Activated CD4-positive, alpha-beta T cell treated with anti-CD3 and anti-CD28 coated beads, Interleukin-2, amount 50 U/mL, for 24 hours (primary cell): ENCODE data around the gene PLA2G12B.
"Not testable (repeated sequence)": the region's sequence is repeated elsewhere in the genome, so short reads cannot be mapped to it uniquely, and the experiment has no call there.

Source experiments
- DNase-seq, 2 donors: peaks; one replicate each; pipeline ENCODE4 v3.0.0-alpha.2; 2020; ENCODE audit warnings: low read depth in 1 of 2, low spot score in 1 of 2

PLA2G12B gene, protein sequence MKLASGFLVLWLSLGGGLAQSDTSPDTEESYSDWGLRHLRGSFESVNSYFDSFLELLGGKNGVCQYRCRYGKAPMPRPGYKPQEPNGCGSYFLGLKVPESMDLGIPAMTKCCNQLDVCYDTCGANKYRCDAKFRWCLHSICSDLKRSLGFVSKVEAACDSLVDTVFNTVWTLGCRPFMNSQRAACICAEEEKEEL

DNA sequence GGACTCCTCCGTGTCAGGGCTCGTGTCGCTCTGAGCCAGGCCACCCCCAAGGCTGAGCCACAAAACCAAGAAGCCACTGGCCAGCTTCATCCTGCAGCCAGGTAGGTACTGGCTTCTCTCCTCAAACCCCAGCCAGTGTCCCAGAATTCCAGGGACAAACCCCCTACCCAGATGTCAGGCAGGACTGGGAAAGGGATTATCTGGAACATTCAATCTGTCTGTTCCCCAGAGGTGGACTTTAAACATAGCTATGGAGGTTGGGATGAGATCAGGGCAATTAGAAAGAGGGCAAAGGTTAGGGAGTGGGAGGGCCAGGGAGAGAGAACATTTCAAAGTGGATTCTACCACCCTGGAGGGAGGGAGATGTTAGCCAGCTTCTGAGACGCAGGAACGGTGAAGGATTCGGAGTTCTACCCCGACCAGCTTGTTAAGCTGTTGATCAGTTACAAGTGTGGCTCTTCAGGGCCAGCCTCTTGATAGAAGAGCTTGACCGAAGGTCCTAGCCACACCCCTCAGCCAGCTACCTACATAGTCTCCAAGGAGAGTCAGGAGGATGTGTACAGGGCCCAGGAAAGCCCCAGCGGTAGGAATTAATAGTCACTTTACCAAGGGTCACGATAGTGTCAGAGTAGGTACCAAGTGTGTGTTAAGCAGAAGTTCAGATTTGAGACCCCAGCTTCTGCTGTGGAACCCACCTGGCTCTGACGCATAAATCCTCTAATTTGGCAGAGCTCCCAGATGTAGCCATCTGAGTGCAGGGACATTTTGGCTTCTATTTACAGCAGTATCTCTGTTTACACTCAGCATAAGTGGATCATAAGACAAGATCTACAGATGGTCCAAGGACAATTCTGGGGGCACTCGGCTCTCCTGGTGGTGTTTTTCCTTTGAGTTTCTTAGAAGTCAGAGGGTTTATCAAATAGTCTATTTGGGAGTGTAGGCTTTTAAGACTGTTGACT lies at the start of gene PLA2G12B:
TSS of gene PLA2G12B (minus strand) at position 211 of the 959 bp plus-strand sequence. CDS start at position 90, 121 bp downstream.
- no peak for DNase-seq

DNA sequence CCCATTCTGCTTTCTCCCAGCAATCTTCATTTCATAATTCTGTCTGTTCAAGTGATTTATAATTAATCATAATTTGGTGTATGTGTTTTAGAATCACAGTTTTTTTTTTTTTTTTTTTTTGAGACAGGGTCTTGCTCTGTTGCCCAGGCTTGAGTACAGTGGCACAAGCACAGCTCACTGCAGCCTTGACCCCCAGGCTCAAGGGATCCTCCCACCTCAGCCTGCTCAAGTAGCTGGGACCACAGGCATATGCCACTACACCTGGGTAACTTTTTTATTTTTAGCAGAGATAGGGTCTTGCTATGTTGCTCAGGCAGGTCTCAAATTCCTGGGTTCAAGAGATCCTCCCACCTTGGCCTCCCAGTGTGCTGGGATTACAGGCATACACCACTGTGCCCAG lies 49.2 kb upstream of the PLA2G12B start:
- DNase-seq = no peak

DNA sequence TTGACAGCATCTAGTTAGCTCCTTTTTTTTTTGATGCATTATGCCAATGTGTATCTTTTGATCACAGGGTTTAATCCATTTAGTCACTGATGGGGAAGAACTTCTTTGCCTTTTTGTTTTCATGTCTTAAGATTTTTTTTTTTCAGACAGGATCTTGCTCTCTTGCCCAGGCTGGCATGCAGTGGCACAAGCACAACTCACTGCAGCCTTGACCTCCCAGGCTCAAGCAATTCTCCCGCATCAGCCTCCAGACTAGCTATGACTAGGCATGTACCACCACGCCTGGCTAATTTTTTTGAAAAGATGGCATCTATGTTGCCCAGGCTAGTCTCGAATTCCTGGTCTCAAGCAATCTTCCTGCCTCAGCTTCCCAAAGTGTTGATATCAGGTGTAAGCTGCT lies 46.4 kb upstream of the PLA2G12B start:
- DNase-seq = no peak

DNA sequence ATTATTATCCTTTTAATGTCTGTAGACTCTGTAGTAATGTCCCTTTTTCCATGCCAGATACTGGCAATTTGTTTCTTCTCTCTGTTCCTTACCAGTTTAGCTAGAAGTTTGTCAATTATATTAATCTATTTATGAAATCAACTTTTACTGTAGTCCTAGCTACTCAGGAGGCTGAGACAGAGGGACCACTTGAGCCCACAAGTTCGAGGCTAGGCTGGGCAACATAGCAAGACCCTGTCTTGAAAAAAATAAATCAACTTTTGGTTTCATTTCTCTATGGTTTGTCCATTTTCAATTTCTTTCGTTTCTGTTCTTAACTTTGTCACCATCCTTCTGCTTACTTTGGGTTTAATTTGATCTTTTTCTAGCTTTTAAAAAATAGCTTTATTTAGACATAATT lies 42.5 kb upstream of the PLA2G12B start:
- no peak for DNase-seq

DNA sequence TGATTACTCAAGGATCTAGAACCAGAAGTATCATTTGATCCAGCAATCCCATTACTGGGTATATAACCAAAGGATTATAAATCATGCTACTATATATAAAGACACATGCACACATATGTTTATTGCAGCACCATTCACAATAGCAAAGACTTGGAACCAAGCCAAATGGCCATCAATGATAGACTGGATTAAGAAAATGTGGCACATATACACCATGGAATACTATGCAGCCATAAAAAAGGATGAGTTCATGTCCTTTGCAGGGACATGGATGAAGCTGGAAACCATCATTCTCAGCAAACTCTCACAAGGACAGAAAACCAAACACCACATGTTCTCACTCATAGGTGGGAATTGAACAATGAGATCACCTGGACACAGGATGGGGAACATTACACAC lies 40.9 kb upstream of the PLA2G12B start:
- DNase-seq = not testable (repeated sequence)

DNA sequence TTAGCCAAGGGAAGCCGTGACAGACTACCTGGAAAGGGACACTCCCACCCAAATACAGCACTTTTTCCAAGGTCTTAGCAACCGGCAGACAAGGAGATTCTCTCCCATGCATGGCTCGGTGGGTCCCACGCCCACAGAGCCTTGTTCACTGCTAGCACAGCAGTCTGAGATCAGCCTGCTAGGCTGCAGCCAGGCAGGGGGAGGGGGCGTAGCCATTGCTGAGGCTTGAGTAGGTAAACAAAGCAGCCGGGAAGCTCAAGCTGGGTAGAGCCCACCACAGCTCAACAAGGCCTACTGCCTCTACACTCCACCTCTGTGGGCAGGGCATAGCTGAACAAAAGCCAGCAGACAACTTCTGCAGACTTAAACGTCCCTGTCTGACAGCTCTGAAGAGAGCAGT lies 35.2 kb upstream of the PLA2G12B start:
- DNase-seq = not testable (repeated sequence)

DNA sequence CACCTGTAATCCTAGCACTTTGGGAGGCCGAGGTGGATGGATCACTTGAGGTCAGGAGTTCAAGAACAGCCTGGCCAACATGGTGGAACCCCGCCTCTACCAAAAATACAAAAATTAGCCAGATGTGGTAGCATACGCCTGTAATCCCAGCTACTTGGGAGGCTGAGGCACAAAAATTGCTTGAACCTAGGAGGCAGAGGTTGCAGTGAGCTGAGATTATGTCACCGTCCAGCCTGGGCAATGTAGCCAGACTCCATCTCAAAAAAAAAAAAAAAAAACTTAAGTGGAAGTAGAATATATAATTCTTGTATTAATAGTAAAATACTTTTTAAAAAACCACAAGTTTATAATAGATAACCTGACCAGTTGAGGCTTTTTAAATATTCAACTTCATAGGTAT lies 30.0 kb upstream of the PLA2G12B start:
- DNase-seq = not testable (repeated sequence)

DNA sequence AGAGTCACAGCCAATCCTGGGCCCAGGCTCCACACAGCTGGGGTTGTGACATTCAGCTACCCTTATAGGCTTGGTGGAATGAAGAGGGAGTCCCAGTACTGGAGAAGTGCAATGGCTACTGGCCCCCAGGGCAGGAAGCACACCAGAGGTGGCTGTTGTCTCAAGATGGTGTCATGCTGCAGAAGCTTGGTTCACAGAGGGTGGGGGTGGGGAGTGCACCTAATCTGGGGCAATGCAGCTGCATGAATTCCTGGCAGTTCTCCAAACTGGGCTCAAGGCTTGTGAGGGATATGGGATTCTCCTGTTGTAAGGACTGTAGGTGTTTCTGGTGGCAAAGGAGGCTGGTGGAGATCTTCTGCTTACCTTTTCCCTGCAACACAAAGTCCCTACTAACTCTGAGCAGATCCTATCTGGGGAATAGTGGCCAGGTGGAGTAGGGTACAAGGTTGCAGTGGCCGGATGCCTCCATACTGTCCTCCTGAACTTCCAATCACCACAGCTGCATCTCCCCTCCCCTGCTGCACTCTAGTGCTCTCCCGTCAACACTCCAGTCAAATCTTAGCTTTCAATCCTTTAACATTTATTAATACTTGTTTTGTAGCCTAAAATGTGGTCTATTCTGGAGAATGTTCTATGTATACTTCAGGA lies 27.4 kb upstream of the PLA2G12B start:
- DNase-seq = no peak

DNA sequence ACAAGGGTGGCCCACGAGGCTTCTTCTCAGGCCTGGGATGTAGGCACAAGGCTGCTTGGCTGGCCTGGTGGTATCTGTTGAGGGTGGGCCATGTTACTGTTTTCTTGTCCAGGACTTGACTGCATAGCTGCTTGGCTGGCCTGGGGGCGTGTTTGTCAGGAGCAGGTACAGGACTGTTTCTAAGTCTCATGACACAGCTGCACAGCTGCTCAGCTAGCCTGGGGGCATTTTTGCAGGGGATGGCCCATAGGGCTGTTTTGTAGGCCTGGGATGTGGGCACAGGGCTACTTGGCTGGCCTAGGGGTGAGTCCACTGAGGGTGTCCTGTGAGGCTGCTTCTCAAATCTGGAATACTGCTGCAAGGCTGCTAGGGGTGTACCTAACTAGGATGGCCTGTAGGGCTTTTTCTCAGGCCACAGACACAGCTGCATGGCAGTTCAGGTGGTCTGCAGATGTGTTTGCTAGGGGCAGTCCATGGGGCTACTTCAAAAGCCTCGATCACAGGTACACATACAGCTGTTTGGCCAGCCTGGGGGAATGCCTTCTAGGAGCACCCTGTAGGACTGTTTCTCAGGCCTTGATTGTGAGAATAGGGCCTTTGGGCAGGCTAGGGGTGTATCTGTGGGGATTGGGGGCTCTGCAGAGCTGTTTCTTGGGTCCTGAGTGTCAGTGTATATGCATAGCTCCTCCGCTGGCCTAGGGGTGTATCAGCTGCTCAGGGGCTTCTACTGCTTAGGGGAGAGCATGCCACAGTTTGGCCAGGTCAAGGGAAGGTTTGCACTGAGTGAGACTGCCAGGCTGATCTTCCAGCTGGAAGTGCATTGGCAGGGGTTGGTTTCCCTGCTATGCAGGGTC lies 26.6 kb upstream of the PLA2G12B start:
- DNase-seq = no peak

DNA sequence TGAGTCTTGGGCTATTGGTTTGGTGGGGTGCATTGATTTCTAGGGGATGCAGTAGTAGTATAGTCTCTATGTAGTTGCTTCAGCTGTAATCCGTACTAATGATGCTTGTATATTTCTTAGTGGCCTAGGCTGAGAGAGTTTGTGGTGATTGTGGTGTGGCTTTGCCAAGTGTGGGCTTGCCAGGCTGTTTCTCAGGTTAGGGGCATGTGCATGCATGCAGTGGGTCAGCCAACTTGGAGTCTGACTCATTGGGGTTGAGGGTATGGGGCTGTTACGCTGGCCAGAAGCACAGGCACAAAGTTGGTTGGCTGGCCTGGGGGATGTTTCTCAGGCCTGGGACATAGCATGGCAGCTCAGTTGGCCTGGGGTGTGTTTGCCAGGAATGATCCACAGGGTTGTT lies 25.7 kb upstream of the PLA2G12B start:
- no peak for DNase-seq

DNA sequence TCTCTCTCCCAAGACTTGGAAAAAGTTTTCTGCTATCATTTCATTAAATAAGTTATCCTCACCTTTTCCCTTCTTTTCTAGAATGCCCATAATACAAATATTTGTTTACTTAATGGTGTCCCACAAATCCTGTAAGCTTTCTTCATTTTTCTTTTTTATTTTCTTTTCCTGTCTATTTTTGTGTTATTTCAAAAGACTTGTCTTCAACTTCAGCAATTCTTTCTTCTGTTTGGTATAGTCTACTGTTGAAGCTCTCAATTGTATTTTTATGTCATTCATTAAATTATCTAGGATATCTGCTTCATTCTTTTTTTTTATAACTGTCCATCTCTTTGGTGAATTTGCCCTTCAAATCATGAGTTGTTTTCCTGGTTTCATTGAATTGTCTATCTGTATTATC lies 25.1 kb upstream of the PLA2G12B start:
- DNase-seq = no peak

DNA sequence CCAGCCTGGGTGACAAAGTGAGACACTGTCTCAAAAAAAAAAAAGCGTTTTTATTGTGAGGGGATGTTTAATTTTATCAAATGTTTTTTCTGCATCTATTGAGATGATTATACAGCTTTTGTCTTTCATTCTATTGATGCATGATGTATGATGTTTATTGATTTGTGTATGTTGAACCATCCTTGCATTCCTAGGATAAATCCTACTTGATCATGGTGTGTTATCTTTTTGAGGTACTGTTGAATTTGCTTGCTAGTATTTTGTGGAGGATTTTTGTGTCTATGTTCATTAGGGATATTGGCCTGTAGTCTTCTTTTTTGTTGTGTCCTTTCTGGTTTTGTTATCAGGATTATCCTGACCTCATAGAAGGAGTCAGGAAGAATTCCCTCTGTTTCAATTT lies 22.3 kb upstream of the PLA2G12B start:
- no peak for DNase-seq

DNA sequence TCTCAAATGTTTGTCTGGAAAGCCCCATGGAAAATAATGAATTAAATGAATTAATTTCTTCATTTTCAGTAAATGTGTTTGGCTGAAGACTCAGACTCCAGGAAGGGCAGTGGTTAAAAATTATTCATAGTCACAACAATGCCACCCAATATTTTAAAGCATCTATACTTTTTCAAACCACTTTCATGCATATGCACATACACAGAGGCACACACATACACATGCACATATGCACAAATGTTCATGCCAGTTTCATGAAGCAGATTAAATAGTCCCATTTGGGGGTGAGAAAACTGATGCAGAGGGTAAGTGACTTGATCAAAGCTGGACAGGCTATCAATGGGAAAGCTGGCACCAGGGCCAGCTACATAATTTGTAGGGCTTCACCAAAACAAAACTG lies 1.4 kb upstream of the PLA2G12B start:
- no peak for DNase-seq

DNA sequence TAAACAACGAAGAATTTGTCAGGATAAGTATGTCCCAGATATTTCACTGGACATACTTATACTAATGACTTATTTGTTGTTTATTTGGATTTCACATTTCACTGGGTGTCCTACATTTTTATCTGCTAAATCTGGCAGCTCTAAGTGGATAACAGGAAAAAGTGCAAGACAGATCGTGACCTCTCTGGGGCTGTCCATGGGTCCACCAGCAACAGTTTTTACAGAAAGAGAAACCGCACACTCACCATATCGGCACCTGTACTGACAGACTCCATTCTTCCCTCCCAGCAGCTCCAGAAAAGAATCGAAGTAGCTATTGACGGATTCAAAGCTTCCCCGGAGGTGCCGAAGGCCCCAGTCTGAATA lies 393 bp downstream of the PLA2G12B start:
- DNase-seq = no peak

DNA sequence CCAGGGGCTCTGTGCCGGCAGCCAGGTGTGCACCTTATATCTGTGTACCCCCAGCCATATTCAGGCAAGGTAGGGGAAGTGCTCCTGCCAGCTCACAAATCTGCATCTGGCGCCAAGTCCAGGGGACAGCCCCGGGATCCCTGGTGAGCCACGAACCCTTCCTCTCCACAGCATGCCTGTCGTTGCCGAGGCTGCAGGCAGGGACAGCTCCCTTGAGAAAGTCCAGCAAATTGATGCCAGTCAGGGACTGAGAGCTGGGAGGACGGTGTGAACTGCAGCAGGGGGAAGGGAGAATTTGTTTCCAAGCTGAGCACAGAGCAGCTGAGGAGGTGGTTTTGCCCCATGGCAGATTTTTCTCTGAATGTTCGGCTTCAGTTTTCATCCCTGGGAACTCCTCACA lies 919 bp downstream of the PLA2G12B start:
- no peak for DNase-seq

DNA sequence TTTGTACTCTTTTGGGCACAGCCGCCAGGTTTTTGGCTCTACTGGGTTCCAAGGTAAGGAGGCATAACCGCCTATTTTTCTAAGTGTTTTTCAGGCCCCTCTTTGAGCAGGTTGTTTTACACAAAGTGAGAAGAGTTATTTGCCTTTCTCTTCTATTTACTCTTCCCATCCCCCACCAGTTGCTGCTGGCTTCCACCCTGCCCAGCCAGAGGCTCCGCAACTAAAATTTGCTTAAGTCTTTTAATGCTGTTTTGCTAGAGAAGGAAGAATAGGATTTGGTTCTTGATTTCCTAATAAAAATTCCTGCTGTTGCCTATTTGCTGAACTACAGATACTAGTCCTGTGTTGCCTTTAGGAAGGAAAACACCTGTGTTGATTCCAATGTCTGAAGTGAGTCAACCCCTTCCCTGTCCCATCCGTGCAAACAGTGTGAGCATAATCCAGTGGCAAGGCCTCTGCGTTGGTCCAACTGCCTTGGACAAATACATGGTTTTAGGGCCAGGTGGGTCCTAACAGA lies 1.9 kb downstream of the PLA2G12B start:
- DNase-seq = no peak

DNA sequence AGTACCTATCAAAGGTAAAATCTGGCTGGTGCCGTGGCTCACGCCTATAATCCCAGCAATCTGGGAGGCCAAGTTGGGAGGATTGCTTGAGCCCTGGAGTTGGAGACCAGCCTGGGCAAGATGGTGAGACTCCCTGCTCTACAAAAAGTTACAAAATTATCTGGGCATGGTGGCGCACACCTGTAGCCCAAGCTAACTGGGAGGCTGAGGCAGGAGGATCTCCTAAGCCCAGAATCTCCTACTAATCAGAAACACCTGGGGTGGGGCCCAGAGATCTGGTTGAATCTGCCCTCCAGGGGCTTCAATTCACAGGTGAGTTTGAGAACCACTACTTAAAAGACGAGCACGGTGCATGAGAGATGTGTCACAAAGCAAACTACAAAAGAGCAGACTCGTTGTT lies 2.4 kb downstream of the PLA2G12B start:
- no peak for DNase-seq

DNA sequence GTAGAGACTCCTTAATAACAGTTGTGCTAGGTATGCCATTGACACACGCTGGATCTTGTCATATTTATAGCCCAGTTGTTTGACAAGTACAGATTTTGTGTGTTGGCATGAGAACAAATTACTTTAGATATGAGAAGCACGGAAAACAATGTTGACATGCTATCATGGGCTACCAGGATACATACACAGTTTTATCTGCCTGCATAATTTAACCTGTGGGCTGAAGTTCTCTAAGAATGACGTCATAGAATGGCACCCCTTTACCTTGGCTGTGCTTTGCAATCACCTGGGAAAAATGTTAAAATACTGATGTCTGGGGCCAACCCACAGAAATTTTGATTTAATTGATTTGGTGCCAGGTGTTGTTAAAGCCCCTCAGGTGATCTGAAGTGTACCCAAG lies 2.8 kb downstream of the PLA2G12B start:
- DNase-seq = no peak

DNA sequence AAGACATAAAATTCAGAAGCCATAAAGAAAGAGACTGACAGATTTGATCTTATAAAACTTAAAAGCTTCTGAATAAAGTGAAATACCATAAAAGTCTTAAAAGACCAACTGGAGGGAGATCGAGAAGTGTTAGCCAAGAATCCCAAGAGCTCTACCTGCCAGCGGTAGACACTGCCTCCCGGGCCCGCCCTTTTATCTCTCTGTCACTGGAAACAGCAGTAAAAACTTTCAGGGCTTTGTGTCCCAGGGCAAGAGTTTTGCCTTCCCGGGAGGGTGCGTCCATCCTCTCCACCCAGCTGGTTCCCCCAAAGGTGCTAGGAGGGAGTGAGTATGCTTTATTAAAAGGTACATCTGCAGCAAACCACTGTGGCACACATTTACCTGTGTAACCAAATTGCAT lies 5.8 kb downstream of the PLA2G12B start:
- DNase-seq = no peak

DNA sequence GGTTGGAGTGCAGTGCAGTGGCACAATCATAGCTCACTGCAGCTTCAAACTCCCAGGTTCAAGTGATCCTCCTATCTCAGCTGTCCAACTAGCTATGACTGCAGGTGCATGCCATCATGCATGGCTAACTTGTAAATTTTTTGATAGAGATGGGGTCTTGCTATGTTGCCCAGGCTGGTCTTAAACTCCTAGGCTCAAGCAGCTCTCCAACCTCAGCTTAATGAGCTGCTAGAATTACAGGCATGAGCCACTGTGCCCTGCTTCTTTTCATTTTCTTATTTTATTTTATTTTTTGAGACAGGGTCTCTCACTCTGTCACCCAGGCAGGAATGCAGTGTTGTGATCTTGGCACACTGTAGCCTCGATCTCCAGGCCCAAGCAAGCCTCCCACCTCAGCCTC lies 7.6 kb downstream of the PLA2G12B start:
- no peak for DNase-seq
